GM12878 (cell line): ENCODE results near the gene SV2B. TPM values are rescaled to one million over a fixed set of nuclear protein-coding genes. Genes with fewer than 3 reads are reported as not detected.

Source experiments
- ATAC-seq: fragments of 200-7000 bp; cut with Tn5 transposase; 3 replicates; pipeline ENCODE4 v1.9.1; 2020; ENCODE audit warnings: mild to moderate bottlenecking, moderate library complexity
- BruUV-seq: library from RNA; stranded (reverse); fragments of 400-500 nt; replicated peaks from 2 replicates; lab custom pipeline; 2021; lab: Mats Ljungman, UMichigan
- CTCF ChIA-PET: fragments of 300-600 bp; sonication (Branson Sonifier 250); formaldehyde crosslinking; extraction: SDS; loops from one replicate; lab custom pipeline; 2021; ENCODE audit warnings: inconsistent platforms; lab: Yijun Ruan, JAX
- POLR2A ChIA-PET: fragments of 350-600 bp; formaldehyde crosslinking; extraction: SDS; loops from one replicate; lab custom pipeline; 2021; ENCODE audit warnings: inconsistent platforms; lab: Charles Lee
- RAD21 ChIA-PET: fragments of 300-600 bp; sonication (Branson Sonifier 250); formaldehyde crosslinking; loops from one replicate; lab custom pipeline; 2023; ENCODE audit warnings: antibody characterized with exemption; ENCODE audit not compliant: unreplicated experiment; lab: Charles Lee
- SMC1A ChIA-PET: fragments of 300-600 bp; sonication (Branson Sonifier 250); formaldehyde crosslinking; loops from one replicate; lab custom pipeline; 2023; ENCODE audit not compliant: unreplicated experiment, uncharacterized antibody; lab: Charles Lee
- DNase-seq: peaks from one replicate; pipeline ENCODE4 v3.0.0-alpha.2; 2011; ENCODE audit warnings: low read depth, low spot score
- FAIRE-seq: peaks from 3 replicates; lab custom pipeline; 2011; peaks lifted over from hg19 to GRCh38; lab: Jason Lieb, UNC
- H2AFZ ChIP-seq: 2 replicates; pipeline ENCODE4 v1.6.0; 2011; ENCODE audit warnings: low read depth, low read length, control low read depth; ENCODE audit not compliant: control insufficient read depth
- H3K27ac ChIP-seq: 2 replicates; pipeline ENCODE4 v1.5.1; 2011; ENCODE audit warnings: control low read depth; ENCODE audit not compliant: control insufficient read depth, insufficient read depth
- H3K27me3 ChIP-seq, 2 experiments: replicated peaks in 1 of 2; 2 replicates each; pipeline versions ENCODE4 v1.6.0 to v1.6.1; 2011; ENCODE audit warnings: low read length in 1 of 2; ENCODE audit not compliant: control insufficient read depth in 2 of 2, insufficient read depth in 2 of 2
- H3K36me3 ChIP-seq, 2 experiments: 2 replicates each; pipeline ENCODE4 v1.5.1; 2011; ENCODE audit warnings: low read length in 1 of 2; ENCODE audit not compliant: control insufficient read depth in 2 of 2, insufficient read depth in 2 of 2
- H3K4me1 ChIP-seq: 2 replicates; pipeline ENCODE4 v1.6.1; 2011; ENCODE audit warnings: mild to moderate bottlenecking, low read length, moderate library complexity, mixed read lengths; ENCODE audit not compliant: control insufficient read depth, insufficient read depth
- H3K4me2 ChIP-seq: 2 replicates; pipeline ENCODE4 v1.6.0; 2011; ENCODE audit warnings: control low read depth; ENCODE audit not compliant: control insufficient read depth, insufficient read depth
- H3K4me3 ChIP-seq: fragments of 200-600 bp; sonication (generic); 2 replicates; pipeline ENCODE4 v1.5.1; 2016
- H3K79me2 ChIP-seq: 2 replicates; pipeline ENCODE4 v1.6.0; 2011; ENCODE audit warnings: low read length; ENCODE audit not compliant: control insufficient read depth, insufficient read depth
- H3K9ac ChIP-seq: 2 replicates; pipeline ENCODE4 v1.8.0; 2011; ENCODE audit warnings: low read length, control low read depth, mixed read lengths; ENCODE audit not compliant: control insufficient read depth, insufficient read depth
- H3K9me3 ChIP-seq: replicated peaks from 3 replicates; pipeline ENCODE4 v1.5.1; 2011; ENCODE audit warnings: mild to moderate bottlenecking, low read length; ENCODE audit not compliant: control insufficient read depth, insufficient read depth
- H4K20me1 ChIP-seq: 2 replicates; pipeline ENCODE4 v1.6.0; 2011; ENCODE audit not compliant: control insufficient read depth, insufficient read depth
- BHLHE40 ChIP-seq, 2 experiments: fragments of 450-650 bp in 1 of 2; IDR thresholded peaks; 2 replicates each; pipeline ENCODE4 v1.6.1; 2011 to 2017; ENCODE audit warnings: low read depth in 2 of 2, borderline replicate concordance in 1 of 2, improper control_type of control experiment in 1 of 2, low read length in 1 of 2, mild to moderate bottlenecking in 1 of 2
- CBX3 ChIP-seq: fragments of 200-600 bp; sonication (generic); IDR thresholded peaks from 2 replicates; pipeline ENCODE4 v1.6.1; 2016; ENCODE audit warnings: low read depth, borderline replicate concordance
- CREM ChIP-seq: IDR thresholded peaks from 2 replicates; pipeline ENCODE4 v1.6.1; 2014; ENCODE audit warnings: antibody characterized with exemption, low read depth
- IKZF2 ChIP-seq, 2 experiments: fragments of 450-650 bp; IDR thresholded peaks; 2 replicates each; pipeline ENCODE4 v1.6.1; 2017; ENCODE audit warnings: mild to moderate bottlenecking in 2 of 2, moderate library complexity in 2 of 2
- LARP7 ChIP-seq: fragments of 450-650 bp; IDR thresholded peaks from 2 replicates; pipeline ENCODE4 v1.6.1; 2017; ENCODE audit warnings: mild to moderate bottlenecking
- MEF2B ChIP-seq: fragments of 450-650 bp; IDR thresholded peaks from 2 replicates; pipeline ENCODE4 v1.6.1; 2018; ENCODE audit warnings: mild to moderate bottlenecking, moderate library complexity; ENCODE audit not compliant: partially characterized antibody, poor library complexity, severe bottlenecking
- MYB ChIP-seq: fragments of 150-350 bp; IDR thresholded peaks from 2 replicates; pipeline ENCODE4 v1.6.1; 2014; ENCODE audit warnings: mild to moderate bottlenecking, low read depth, low read length, borderline replicate concordance
- NR2C1 ChIP-seq: fragments of 450-650 bp; IDR thresholded peaks from 2 replicates; pipeline ENCODE4 v1.6.1; 2017; ENCODE audit warnings: antibody characterized with exemption, mild to moderate bottlenecking, moderate library complexity
- POLR2A ChIP-seq: IDR thresholded peaks from 2 replicates; pipeline ENCODE4 v1.6.1; 2011; ENCODE audit warnings: low read depth, mild to moderate bottlenecking, low read length
- RAD51 ChIP-seq: fragments of 450-650 bp; IDR thresholded peaks from 2 replicates; pipeline ENCODE4 v1.6.1; 2016; ENCODE audit warnings: moderate library complexity, mild to moderate bottlenecking, inconsistent platforms
- RELA ChIP-seq: fragments of 450-650 bp; IDR thresholded peaks from 2 replicates; pipeline ENCODE4 v1.8.0; 2014; ENCODE audit warnings: borderline replicate concordance; ENCODE audit not compliant: partially characterized antibody
- RFX5 ChIP-seq: IDR thresholded peaks from 2 replicates; pipeline ENCODE4 v1.6.1; 2011; ENCODE audit warnings: low read depth, low read length, improper control_type of control experiment
- SMAD1 ChIP-seq: fragments of 450-650 bp; IDR thresholded peaks from 2 replicates; pipeline ENCODE4 v1.6.1; 2018; ENCODE audit warnings: mild to moderate bottlenecking, low read depth; ENCODE audit not compliant: partially characterized antibody
- SREBF1 ChIP-seq: IDR thresholded peaks from 2 replicates; pipeline ENCODE4 v1.6.1; 2012; ENCODE audit warnings: mild to moderate bottlenecking, low read length
- SRF ChIP-seq, 2 experiments: IDR thresholded peaks; 2 replicates each; pipeline ENCODE4 v1.6.1; 2011; ENCODE audit warnings: low read depth in 2 of 2, low read length in 2 of 2, mild to moderate bottlenecking in 1 of 2, moderate library complexity in 1 of 2
- TCF3 ChIP-seq: IDR thresholded peaks from 2 replicates; pipeline ENCODE4 v1.6.1; 2012; ENCODE audit warnings: low read depth, mild to moderate bottlenecking, low read length, borderline replicate concordance; ENCODE audit not compliant: insufficient read depth
- YY1 ChIP-seq: IDR thresholded peaks from 2 replicates; pipeline ENCODE4 v1.6.1; 2011; ENCODE audit warnings: low read depth, mild to moderate bottlenecking, low read length
- ZBED1 ChIP-seq: IDR thresholded peaks from 2 replicates; pipeline ENCODE4 v1.6.1; 2016; ENCODE audit warnings: borderline replicate concordance
- ZNF274 ChIP-seq: IDR thresholded peaks from one replicate; pipeline ENCODE4 v1.8.0; 2011; ENCODE audit not compliant: insufficient read length, insufficient read depth
- ZNF384 ChIP-seq: IDR thresholded peaks from 2 replicates; pipeline ENCODE4 v1.6.1; 2012; ENCODE audit warnings: low read depth, mild to moderate bottlenecking, low read length, improper control_type of control experiment, borderline replicate concordance
- WGBS: methylation state at CpG from one replicate; pipeline ENCODE4 v1.1.6; 2016; ENCODE audit warnings: low lambda C conversion rate; ENCODE audit not compliant: insufficient replicate concordance, insufficient coverage; ENCODE audit errors: missing lambda C conversion rate; 5-methylcytosine and 5-hydroxymethylcytosine counted together
- in situ Hi-C: fragments of 300-500 bp; cut with MboI; formaldehyde crosslinking; loops from 9 replicates; pipeline ENCODE4 v1.14.3; 2018; ENCODE audit warnings: mixed read lengths
- intact Hi-C: fragments of 100-400 bp; cut with micrococcal nuclease; formaldehyde crosslinking; loops from one replicate; pipeline ENCODE4 v1.14.2; 2022; ENCODE audit not compliant: unreplicated experiment
- polyA plus RNA-seq, 11 experiments: library from polyadenylated mRNA; depleted of rRNA in 4 of 11; unstranded in 6 of 11; stranded (reverse) in 5 of 11; fragments of >200 nt; fragmentation: Nextera tagmentation in 4 of 11; fragmentation: Illumina TruSeq in 1 of 11; extraction: Ambion mirVana in 4 of 11; extraction: Trizol in 1 of 11; gene quantifications; 1 replicate in 1 of 11; 2 replicates in 10 of 11; pipeline versions ENCODE4 v1.2.1 to v1.2.3, GENCODE V29; 2011 to 2016; ENCODE audit warnings: inconsistent platforms in 2 of 11, missing spikeins in 2 of 11, low read depth in 1 of 11
- total RNA-seq, 4 experiments: library from RNA; depleted of rRNA in 3 of 4; stranded (reverse); fragments of >200 nt in 3 of 4; fragmentation: Illumina TruSeq in 1 of 4; extraction: Trizol in 1 of 4; gene quantifications; 2 replicates each; pipeline versions ENCODE4 v1.2.1 to v1.2.3, GENCODE V29; 2013 to 2021
- TF ChIP-seq, protein P1 (sequence below): fragments of 450-650 bp; IDR thresholded peaks from 2 replicates; pipeline ENCODE4 v1.6.1; 2018; ENCODE audit warnings: mild to moderate bottlenecking, low read depth, moderate library complexity; ENCODE audit not compliant: partially characterized antibody
- TF ChIP-seq, protein P2 (sequence below): IDR thresholded peaks from 2 replicates; pipeline ENCODE4 v1.6.1; 2011; ENCODE audit warnings: low read depth, low read length, improper control_type of control experiment, borderline replicate concordance

Gene SV2B
- total and polyA plus RNA-seq, 10 of the 15 experiments (the other 5 are each of a cell fraction or from before 2014, with no cell fraction given) = 0.03 to 1.7 (median 1.3) TPM

DNA sequence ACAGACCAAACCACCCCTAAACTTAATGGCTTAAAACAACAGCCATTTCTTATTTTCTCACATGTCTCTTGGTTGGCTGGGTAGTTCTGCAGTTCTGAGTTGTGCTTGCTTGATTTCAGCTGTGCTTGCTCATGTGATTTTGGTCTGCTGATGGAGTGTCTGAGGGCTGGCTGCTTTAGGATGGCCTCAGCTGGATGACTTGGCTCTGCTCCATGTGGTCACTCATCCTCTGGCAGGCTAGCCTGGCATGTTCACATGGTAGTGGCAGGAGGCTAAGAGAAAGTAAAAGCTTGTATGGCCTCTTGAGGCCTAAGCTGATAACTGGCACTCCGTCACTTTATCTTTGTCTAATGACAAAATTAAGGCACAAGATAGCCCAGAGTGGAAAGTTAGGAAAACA, 4.1 kb downstream of the SV2B start (continued):
- TF ChIP-seq ZNF384 = no peak
- TF ChIP-seq ZBED1 = no peak
- no peak for TF ChIP-seq CBX3
- no peak for TF ChIP-seq BHLHE40 (IDR thresholded peaks at IDR 0.05; ENCODE audit: borderline replicate concordance in 1 of 2, low read depth in 2 of 2, low read length in 1 of 2)
- TF ChIP-seq, protein P1, sequence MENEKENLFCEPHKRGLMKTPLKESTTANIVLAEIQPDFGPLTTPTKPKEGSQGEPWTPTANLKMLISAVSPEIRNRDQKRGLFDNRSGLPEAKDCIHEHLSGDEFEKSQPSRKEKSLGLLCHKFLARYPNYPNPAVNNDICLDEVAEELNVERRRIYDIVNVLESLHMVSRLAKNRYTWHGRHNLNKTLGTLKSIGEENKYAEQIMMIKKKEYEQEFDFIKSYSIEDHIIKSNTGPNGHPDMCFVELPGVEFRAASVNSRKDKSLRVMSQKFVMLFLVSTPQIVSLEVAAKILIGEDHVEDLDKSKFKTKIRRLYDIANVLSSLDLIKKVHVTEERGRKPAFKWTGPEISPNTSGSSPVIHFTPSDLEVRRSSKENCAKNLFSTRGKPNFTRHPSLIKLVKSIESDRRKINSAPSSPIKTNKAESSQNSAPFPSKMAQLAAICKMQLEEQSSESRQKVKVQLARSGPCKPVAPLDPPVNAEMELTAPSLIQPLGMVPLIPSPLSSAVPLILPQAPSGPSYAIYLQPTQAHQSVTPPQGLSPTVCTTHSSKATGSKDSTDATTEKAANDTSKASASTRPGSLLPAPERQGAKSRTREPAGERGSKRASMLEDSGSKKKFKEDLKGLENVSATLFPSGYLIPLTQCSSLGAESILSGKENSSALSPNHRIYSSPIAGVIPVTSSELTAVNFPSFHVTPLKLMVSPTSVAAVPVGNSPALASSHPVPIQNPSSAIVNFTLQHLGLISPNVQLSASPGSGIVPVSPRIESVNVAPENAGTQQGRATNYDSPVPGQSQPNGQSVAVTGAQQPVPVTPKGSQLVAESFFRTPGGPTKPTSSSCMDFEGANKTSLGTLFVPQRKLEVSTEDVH = no peak
- TF ChIP-seq RAD51 = no peak
- TF ChIP-seq IKZF2 (IDR thresholded peaks at IDR 0.05) = no peak
- TF ChIP-seq NR2C1 = no peak

DNA sequence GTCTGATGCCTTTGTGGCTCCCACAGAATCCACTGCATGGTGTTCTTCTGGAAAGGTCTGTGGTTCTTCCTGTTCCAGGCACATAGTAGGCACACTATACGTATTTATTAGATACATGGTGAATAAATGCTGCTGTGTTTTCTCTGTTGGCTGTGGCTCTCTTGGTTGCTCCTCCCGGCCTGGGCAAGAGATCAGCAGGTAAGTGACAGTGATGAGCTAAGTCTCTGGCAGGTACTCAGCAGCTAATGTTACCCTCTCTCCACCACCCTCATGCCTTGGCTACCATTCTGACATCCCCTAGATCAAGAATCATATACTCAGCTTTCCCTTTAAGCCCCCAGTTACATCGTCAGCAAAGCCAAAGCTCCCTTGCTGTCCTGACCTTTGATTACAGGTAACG, 8.4 kb downstream of the SV2B start:
- in situ Hi-C loops = no loop called here
- ChIA-PET CTCF (interaction anchor here (2.4 kb wide), 1 partner anchor 53 kb away, joined by 9 read pairs; no protein-coding TSS in a partner anchor), SMC1A (interaction anchor here (0.9 to 1.3 kb wide), 3 partner anchors 20 to 33 kb away, joined by 3 to 5 read pairs (median 4); no protein-coding TSS in a partner anchor), RAD21 (interaction anchor here (1.3 kb wide), 1 partner anchor 8 kb away, joined by 5 read pairs; the partner anchor contains the start of gene SV2B), POLR2A (no interaction called here)
- Histone ChIP-seq H3K27ac (no peak overlapping the region), H3K79me2 (no peaks in the 10 kb centered on the region), H2AFZ (no peak overlapping the region), H3K9ac (no peak overlapping the region), H4K20me1 (no peaks in the 10 kb centered on the region), H3K36me3 (no peaks in the 10 kb centered on the region), H3K9me3 (no peaks in the 10 kb centered on the region), H3K27me3 (no peaks in the 10 kb centered on the region; a peak in 1 of 4 replicates), H3K4me1 (no peaks in the 10 kb centered on the region), H3K4me3 (no peak overlapping the region), H3K4me2 (no peak overlapping the region)
- intact Hi-C loops = no loop called here
- no peak for FAIRE-seq
- BruUV-seq = no TSS peak
- no peak for ATAC-seq
- WGBS = 56% methylated on average over 4 of the region's 4 CpGs
- DNase-seq = no peak
- TF ChIP-seq RFX5 (no peak), SRF (IDR thresholded peaks at IDR 0.05; ENCODE audit: low read depth in 2 of 2, low read length in 2 of 2) (no peak), SMAD1 (no peak), YY1 (no peak), LARP7 (no peak), ZNF274 (no peak), NR2C1 (no peak), MYB (no peak), POLR2A (no peak), SREBF1 (no peak), TCF3 (no peak), CREM (no peak), MEF2B (no peak), RELA (no peak)
- TF ChIP-seq, protein P2, sequence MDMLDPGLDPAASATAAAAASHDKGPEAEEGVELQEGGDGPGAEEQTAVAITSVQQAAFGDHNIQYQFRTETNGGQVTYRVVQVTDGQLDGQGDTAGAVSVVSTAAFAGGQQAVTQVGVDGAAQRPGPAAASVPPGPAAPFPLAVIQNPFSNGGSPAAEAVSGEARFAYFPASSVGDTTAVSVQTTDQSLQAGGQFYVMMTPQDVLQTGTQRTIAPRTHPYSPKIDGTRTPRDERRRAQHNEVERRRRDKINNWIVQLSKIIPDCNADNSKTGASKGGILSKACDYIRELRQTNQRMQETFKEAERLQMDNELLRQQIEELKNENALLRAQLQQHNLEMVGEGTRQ = no peak
